ENCODE data around the gene PTPRD.

GRCh38 chr9:9924376-9924775 is 688.4 kb downstream of the PTPRD start:
- no peak for TF ChIP-seq POLR2AphosphoS5 (IDR thresholded peaks at IDR 0.05; ENCODE audit: low read depth, low read length)
- TF ChIP-seq, protein P1, sequence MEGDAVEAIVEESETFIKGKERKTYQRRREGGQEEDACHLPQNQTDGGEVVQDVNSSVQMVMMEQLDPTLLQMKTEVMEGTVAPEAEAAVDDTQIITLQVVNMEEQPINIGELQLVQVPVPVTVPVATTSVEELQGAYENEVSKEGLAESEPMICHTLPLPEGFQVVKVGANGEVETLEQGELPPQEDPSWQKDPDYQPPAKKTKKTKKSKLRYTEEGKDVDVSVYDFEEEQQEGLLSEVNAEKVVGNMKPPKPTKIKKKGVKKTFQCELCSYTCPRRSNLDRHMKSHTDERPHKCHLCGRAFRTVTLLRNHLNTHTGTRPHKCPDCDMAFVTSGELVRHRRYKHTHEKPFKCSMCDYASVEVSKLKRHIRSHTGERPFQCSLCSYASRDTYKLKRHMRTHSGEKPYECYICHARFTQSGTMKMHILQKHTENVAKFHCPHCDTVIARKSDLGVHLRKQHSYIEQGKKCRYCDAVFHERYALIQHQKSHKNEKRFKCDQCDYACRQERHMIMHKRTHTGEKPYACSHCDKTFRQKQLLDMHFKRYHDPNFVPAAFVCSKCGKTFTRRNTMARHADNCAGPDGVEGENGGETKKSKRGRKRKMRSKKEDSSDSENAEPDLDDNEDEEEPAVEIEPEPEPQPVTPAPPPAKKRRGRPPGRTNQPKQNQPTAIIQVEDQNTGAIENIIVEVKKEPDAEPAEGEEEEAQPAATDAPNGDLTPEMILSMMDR (IDR thresholded peaks at IDR 0.05), result no peak
